GM19397 (cell line): ENCODE data around the gene LUC7L3.
"Not testable (repeated sequence)": the region's sequence is repeated elsewhere in the genome, so short reads cannot be mapped to it uniquely, and the experiment has no call there.

Experiments used
- ATAC-seq: cut with Tn5 transposase; IDR thresholded peaks from one replicate; pipeline ENCODE4 v1.9.1; 2021; ENCODE audit warnings: mild to moderate bottlenecking, moderate library complexity; ENCODE audit not compliant: unreplicated experiment

LUC7L3 gene

GRCh38 chr17:50779747-50780353, 60.4 kb downstream of the LUC7L3 start:
- no peak for ATAC-seq

GRCh38 chr17:50781167-50781566, 61.8 kb downstream of the LUC7L3 start:
- no peak for ATAC-seq

- ATAC-seq = no peak
Measured at GRCh38 chr17:50783193-50783660, 63.8 kb downstream of the LUC7L3 start.

GRCh38 chr17:50783905-50784304, 64.5 kb downstream of the LUC7L3 start:
- no peak for ATAC-seq

- no peak for ATAC-seq
Measured at GRCh38 chr17:50785126-50785525, 65.7 kb downstream of the LUC7L3 start.

GRCh38 chr17:50785946-50786570, 66.7 kb downstream of the LUC7L3 start:
- no peak for ATAC-seq

GRCh38 chr17:50787106-50787505, 67.7 kb downstream of the LUC7L3 start:
- ATAC-seq = no peak

GRCh38 chr17:50790618-50791017, 71.2 kb downstream of the LUC7L3 start:
- no peak for ATAC-seq

GRCh38 chr17:50792132-50792531, 72.7 kb downstream of the LUC7L3 start:
- no peak for ATAC-seq

- ATAC-seq = no peak
Measured at GRCh38 chr17:50793007-50793406, 73.6 kb downstream of the LUC7L3 start.

GRCh38 chr17:50794361-50794760, 75.0 kb downstream of the LUC7L3 start:
- no peak for ATAC-seq

GRCh38 chr17:50797135-50797810, 77.9 kb downstream of the LUC7L3 start:
- no peak for ATAC-seq

GRCh38 chr17:50798424-50799288, 79.3 kb downstream of the LUC7L3 start:
- ATAC-seq = no peak

- no peak for ATAC-seq
Measured at GRCh38 chr17:50799582-50799981, 80.2 kb downstream of the LUC7L3 start.

GRCh38 chr17:50800196-50800700, 80.8 kb downstream of the LUC7L3 start:
- ATAC-seq = no peak

GRCh38 chr17:50802609-50803571, 83.5 kb downstream of the LUC7L3 start:
- no peak for ATAC-seq

GRCh38 chr17:50803676-50804075, 84.3 kb downstream of the LUC7L3 start:
- ATAC-seq = no peak

GRCh38 chr17:50804749-50805475, 85.5 kb downstream of the LUC7L3 start:
- not testable (repeated sequence) for ATAC-seq

GRCh38 chr17:50805486-50805885, 86.1 kb downstream of the LUC7L3 start:
- no peak for ATAC-seq
